ENCODE data around the gene RBKS. TPM values are rescaled to one million over a fixed set of nuclear protein-coding genes. Genes with fewer than 3 reads are reported as not detected.

The RBKS gene
- total and polyA plus RNA-seq, 2 donors from 2014 or later: 10.3 to 28.7 TPM

GRCh38 chr2:27734305-27734704 is 155.9 kb downstream of the RBKS start:
- intact Hi-C loops (cut with DNase I): no loop called here
- Histone ChIP-seq H3K27ac (ENCODE audit: low read depth in 2 of 2, low read length in 2 of 2) (no peak overlapping the region), H3K4me1 (ENCODE audit: control insufficient read depth in 2 of 3, insufficient read depth in 2 of 3, low read depth in 1 of 3, low read length in 3 of 3) (peaks cover 4 to 41% (median 36%) of the 10 kb centered on the region in 3 donors), H3K9ac (ENCODE audit: low read length in 3 of 3) (no peak overlapping the region), H3K4me3 (ENCODE audit: low read length in 3 of 3) (no peak overlapping the region), H3K36me3 (ENCODE audit: control insufficient read depth in 2 of 3, insufficient read depth in 3 of 3, low read length in 3 of 3) (no peaks in the 10 kb centered on the region), H3K9me3 (ENCODE audit: control insufficient read depth in 2 of 3, insufficient read depth in 1 of 3, low read length in 3 of 3) (no peaks in the 10 kb centered on the region), H3K27me3 (ENCODE audit: control insufficient read depth, insufficient read depth, low read length) (no peaks in the 10 kb centered on the region)
- DNase-seq (no peak), FAIRE-seq (no peak)
- no peak for TF ChIP-seq CTCF (IDR thresholded peaks at IDR 0.05; ENCODE audit: borderline replicate concordance, extremely low read depth, insufficient read depth)

Other genes starting within 250 kb of the RBKS start
- gene SUPT7L, start 226.8 kb downstream of the RBKS start, total RNA-seq: 29.6 TPM
- 28.1 TPM for gene SUPT7L, start 226.8 kb downstream of the RBKS start, polyA plus RNA-seq (ENCODE audit: insufficient read depth, low read depth, low replicate concordance)
- 20.9 TPM for gene SLC4A1AP, start 226.5 kb downstream of the RBKS start, total RNA-seq
- 19.1 TPM for gene SLC4A1AP, start 226.5 kb downstream of the RBKS start, polyA plus RNA-seq (ENCODE audit: insufficient read depth, low read depth, low replicate concordance)
- 107 TPM for gene MRPL33, start 118.7 kb downstream of the RBKS start, total RNA-seq
- 312 TPM for gene MRPL33, start 118.7 kb downstream of the RBKS start, polyA plus RNA-seq (ENCODE audit: insufficient read depth, low read depth, low replicate concordance)
- gene BABAM2, start 342 bp upstream of the RBKS start, total RNA-seq: 74.1 TPM
- 68.4 TPM for gene BABAM2, start 342 bp upstream of the RBKS start, polyA plus RNA-seq (ENCODE audit: insufficient read depth, low read depth, low replicate concordance)

All from kidney (tissue), 14 donors.